Astrocyte of the spinal cord (primary cell): ENCODE results near the gene GIT1.

Experiments
- DNase-seq: peaks from one replicate; pipeline ENCODE4 v3.0.0; 2011; ENCODE audit warnings: low read depth, low spot score
- H3K4me3 ChIP-seq: 2 replicates; pipeline ENCODE4 v1.5.1; 2011; ENCODE audit warnings: low read depth, mild to moderate bottlenecking, low read length, moderate library complexity
- in situ Hi-C: cut with HindIII; loops from 2 replicates; pipeline ENCODE4 v1.10.0; 2017; ENCODE audit warnings: low sequenced_read_pairs
- TF ChIP-seq, protein P1 (sequence below): IDR thresholded peaks from 2 replicates; pipeline ENCODE4 v1.5.1; 2012; ENCODE audit warnings: low read depth, mild to moderate bottlenecking, low read length, inconsistent platforms

The GIT1 gene

GRCh38 chr17:29566473-29567303, 22.8 kb downstream of the GIT1 start, which contains the start of gene ABHD15:
TSS of gene ABHD15 (minus strand) at chr17:29567037. CDS start at chr17:29566966, 71 bp downstream.
- in situ Hi-C loops: no loop called here
- peak; percentile 62 for DNase-seq
- peak within 1 kb of the TSS; percentile 74 for H3K4me3 ChIP-seq
- TF ChIP-seq, protein P1, sequence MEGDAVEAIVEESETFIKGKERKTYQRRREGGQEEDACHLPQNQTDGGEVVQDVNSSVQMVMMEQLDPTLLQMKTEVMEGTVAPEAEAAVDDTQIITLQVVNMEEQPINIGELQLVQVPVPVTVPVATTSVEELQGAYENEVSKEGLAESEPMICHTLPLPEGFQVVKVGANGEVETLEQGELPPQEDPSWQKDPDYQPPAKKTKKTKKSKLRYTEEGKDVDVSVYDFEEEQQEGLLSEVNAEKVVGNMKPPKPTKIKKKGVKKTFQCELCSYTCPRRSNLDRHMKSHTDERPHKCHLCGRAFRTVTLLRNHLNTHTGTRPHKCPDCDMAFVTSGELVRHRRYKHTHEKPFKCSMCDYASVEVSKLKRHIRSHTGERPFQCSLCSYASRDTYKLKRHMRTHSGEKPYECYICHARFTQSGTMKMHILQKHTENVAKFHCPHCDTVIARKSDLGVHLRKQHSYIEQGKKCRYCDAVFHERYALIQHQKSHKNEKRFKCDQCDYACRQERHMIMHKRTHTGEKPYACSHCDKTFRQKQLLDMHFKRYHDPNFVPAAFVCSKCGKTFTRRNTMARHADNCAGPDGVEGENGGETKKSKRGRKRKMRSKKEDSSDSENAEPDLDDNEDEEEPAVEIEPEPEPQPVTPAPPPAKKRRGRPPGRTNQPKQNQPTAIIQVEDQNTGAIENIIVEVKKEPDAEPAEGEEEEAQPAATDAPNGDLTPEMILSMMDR: no peak

DNA sequence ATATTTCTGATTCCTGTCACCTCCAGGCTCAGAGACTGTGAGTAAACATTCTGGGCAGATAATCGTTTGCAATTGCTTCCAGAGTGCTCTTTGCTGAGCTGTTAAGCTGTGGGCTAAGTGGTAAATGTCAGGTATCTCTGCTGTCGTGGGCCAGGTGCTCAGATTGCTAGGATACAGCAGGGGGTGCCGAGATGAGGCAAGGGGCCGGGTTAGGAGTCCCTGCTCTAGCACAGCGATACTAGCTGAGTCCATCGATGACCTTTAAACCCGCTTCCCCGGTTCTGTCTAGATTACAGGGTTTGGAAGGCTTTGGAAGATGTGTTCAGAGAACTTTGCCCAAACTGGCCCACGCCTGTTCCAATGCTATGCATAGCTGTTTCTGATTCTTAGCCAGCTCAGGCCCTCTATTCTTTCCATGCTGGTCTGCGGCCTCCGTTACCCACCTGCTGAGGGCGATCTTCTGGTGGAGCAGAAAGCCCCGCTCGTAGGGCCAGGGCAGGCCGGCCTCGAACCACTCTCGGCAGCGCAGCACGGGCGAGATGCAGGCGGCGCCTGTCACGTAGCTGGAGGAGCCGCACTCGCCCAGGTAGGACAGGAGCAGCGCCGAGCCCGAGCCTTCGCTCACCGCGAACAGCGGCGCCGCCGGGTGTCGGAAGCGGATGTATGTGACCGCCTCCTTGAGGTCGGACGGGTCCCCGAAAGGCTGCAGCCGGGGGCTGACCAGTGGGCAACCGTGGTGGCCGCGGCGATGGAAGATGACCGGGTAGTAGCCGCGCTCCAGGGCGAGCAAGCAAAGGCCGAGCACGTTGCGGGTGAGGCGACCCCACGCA, 23.6 kb downstream of the GIT1 start:
- H3K4me3 ChIP-seq: peak overlapping the region; percentile 43
- DNase-seq: no peak
- in situ Hi-C loops: no loop called here
- TF ChIP-seq, protein P1: peak; percentile 26

- no peak overlapping the region for H3K4me3 ChIP-seq
- DNase-seq: no peak
- in situ Hi-C loops: no loop called here
- TF ChIP-seq, protein P1: no peak
Measured at GRCh38 chr17:29563816-29564215, 25.6 kb downstream of the GIT1 start.

DNA sequence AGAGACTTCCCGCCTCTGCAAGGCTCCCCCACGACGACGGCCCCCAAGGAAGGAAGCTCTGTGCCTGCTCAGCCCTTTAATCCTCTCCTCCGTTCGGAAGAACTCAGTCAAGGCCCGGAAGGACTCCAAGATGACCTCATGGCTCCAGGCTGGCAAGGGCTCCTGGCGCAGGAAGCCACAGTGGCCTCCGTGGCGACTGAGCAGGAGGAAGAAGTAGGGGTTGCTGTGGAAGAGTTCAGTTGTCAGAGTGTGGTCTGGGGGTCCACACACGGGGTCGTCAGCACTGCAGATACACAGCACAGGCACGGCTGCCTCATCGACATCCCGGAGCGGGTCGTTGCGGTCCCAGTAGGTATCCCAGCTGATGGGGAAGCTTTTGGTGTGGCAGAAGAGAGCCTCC, 26.8 kb downstream of the GIT1 start:
- TF ChIP-seq, protein P1: no peak
- in situ Hi-C loops: no loop called here
- no peak for DNase-seq
- H3K4me3 ChIP-seq: no peak overlapping the region

DNA sequence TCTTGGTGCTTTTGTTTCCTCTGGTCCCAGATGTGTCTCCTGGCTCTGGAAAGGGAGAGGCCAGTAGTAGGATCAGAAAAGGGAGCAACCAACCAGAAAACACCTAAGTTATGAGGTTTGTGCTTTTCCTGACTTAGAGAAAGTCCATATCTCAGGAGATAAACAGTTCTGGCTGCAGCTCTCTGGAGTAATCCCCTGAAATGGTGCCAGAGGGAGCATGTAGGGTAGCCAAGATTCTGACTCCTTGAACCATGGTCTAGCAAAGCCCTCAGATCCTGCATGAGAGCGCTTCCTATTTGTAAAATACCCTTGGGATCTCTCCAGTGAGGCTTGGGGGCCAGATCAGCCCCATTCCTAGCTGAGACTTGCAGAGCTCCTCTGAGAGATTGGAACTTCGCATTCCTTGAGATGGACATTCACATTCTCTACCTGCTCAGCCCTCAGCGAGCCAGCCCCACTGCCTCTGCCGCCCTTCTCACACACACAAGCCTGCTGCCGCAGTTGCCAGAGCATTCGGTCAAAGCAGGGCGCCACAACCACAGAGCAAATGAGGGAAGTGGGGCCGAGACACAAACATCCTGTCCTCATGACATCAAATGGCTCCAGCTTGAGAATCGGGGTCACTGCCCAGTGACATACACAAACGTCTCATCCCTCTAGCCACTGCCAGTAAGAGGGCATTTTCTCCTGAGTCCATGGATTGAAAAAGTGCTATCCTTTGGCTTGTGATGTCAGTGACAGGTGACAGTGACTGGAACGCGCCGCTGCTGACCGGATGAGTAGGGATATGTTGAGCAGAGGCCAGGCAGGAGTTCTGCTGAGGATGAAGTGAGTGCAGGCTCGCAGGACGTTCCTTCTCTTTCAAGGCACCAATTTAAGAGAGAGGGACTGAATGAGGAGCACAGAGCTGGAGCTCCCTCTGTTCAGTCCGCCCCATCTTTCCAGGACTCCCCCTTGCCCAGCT, 27.6 kb downstream of the GIT1 start:
- H3K4me3 ChIP-seq: no peak overlapping the region
- in situ Hi-C loops: no loop called here
- no peak for DNase-seq
- TF ChIP-seq, protein P1: no peak

DNA sequence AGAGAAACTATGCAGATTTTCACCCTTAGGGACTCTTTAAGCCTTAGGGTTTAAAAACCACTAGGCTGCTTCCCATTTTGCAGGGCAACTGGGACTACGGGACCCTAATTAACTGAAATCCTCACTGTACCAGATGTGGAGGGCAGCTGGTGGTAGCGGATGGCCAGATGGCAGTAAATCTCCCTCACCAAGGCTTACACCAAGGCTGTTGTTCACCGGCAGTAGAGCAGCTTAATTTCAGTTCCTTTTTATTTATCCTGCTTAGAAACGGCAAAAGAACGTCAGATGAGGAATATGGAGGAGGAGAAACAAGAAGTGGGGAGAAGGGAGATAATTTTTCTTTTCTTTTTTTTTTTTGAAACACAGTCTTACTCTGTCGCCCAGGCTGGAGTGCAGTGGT, 29.1 kb downstream of the GIT1 start:
- H3K4me3 ChIP-seq: no peak overlapping the region
- TF ChIP-seq, protein P1: no peak
- no peak for DNase-seq
- in situ Hi-C loops: no loop called here
